Common myeloid progenitor, CD34-positive (primary cell): Measurements from ENCODE around the gene MLPH.

Experiments used
- CTCF ChIA-PET: fragments of 350-600 bp; sonication (Branson Sonifier 250); formaldehyde crosslinking; loops from one replicate; lab custom pipeline; 2021; ENCODE audit warnings: antibody characterized with exemption; lab: Charles Lee
- POLR2A ChIA-PET: fragments of 350-600 bp; sonication (Branson Sonifier 250); formaldehyde crosslinking; loops from one replicate; lab custom pipeline; 2021; ENCODE audit warnings: antibody characterized with exemption; lab: Charles Lee
- DNase-seq, 3 donors: peaks; one replicate each; pipeline versions ENCODE4 v3.0.0 to v3.0.0-alpha.2; 2013
- H3K27ac ChIP-seq, 2 experiments: 1 replicate in 1 of 2; 2 replicates in 1 of 2; pipeline ENCODE4 v1.7.0; 2013; ENCODE audit warnings: inconsistent platforms in 2 of 2, low read length in 2 of 2, mild to moderate bottlenecking in 2 of 2, low read depth in 1 of 2, moderate library complexity in 1 of 2; ENCODE audit not compliant: severe bottlenecking in 2 of 2, insufficient read depth in 1 of 2, poor library complexity in 1 of 2
- H3K27me3 ChIP-seq, 5 experiments: replicated peaks in 2 of 5; 1 replicate in 3 of 5; 2 replicates in 2 of 5; pipeline versions ENCODE4 v1.6.1 to v1.7.0; 2013; ENCODE audit warnings: low read length in 4 of 5, mild to moderate bottlenecking in 2 of 5, moderate library complexity in 2 of 5, inconsistent platforms in 1 of 5; ENCODE audit not compliant: insufficient read depth in 5 of 5, control insufficient read depth in 4 of 5
- H3K36me3 ChIP-seq, 4 experiments: 1 replicate in 2 of 4; 2 replicates in 2 of 4; pipeline versions ENCODE4 v1.6.1 to v1.7.0; 2013; ENCODE audit warnings: low read length in 3 of 4, control low read depth in 1 of 4, mild to moderate bottlenecking in 1 of 4; ENCODE audit not compliant: control insufficient read depth in 4 of 4, insufficient read depth in 4 of 4
- H3K4me1 ChIP-seq, 4 experiments: 1 replicate in 3 of 4; 2 replicates in 1 of 4; pipeline versions ENCODE4 v1.6.1 to v1.7.1; 2013; ENCODE audit warnings: low read length in 3 of 4, mild to moderate bottlenecking in 3 of 4, control low read depth in 1 of 4, inconsistent platforms in 1 of 4, moderate library complexity in 1 of 4; ENCODE audit not compliant: control insufficient read depth in 4 of 4, insufficient read depth in 4 of 4; ENCODE audit errors: control extremely low read depth in 1 of 4
- H3K4me3 ChIP-seq, 7 experiments: 1 replicate in 4 of 7; 2 replicates in 3 of 7; pipeline versions ENCODE4 v1.5.1 to v1.7.0; 2013; ENCODE audit warnings: mild to moderate bottlenecking in 7 of 7, low read length in 6 of 7, moderate library complexity in 6 of 7, inconsistent platforms in 2 of 7, low read depth in 2 of 7, control low read depth in 1 of 7; ENCODE audit not compliant: insufficient read depth in 4 of 7, control insufficient read depth in 1 of 7; ENCODE audit errors: extremely low read depth in 1 of 7
- H3K9me3 ChIP-seq, 5 experiments: 1 replicate in 4 of 5; 2 replicates in 1 of 5; pipeline versions ENCODE4 v1.6.1 to v1.7.1; 2013; ENCODE audit warnings: low read length in 4 of 5, mild to moderate bottlenecking in 2 of 5, inconsistent platforms in 1 of 5, low read depth in 1 of 5, moderate library complexity in 1 of 5; ENCODE audit not compliant: control insufficient read depth in 4 of 5, insufficient read depth in 2 of 5; ENCODE audit errors: control extremely low read depth in 1 of 5
- WGBS: methylation state at CpG from one replicate; pipeline ENCODE4 v1.1.5; 2013; ENCODE audit not compliant: insufficient coverage; 5-methylcytosine and 5-hydroxymethylcytosine counted together

The MLPH gene

DNA sequence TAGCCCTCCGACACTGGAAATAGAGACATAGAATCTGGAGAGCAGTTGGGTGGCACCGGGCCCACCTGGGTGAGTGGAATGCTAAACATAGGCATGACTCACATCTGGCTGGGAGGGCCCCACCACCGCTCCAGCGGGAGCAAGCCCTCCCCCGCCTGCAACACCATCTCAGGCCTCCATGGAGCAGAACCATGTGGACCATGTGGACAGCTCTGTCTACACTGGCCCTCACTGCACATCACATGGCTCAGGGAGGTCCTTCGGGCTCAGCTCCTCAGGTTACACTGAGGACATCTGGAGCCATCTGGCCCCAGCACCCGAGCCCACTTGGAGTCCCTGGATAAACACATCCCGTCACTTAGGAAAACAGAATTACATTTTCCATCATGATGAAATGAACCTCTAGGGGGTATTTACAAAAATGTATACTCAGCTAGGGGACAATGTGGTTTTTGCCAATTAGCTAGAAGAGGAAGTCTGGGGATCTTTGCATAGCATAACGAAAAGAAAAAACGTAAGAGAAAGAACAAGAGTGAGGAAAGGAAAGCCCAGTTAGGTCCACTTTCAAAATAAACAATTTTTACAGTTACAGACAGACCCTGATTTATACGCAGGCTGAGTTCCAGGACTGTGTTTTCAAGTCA, 30.7 kb upstream of the MLPH start:
- Histone ChIP-seq H3K4me1 (peaks cover 0 to 35% (median 13%) of the 10 kb centered on the region in 4 experiments), H3K9me3 (no peaks in the 10 kb centered on the region), H3K4me3 (no peak overlapping the region), H3K36me3 (no peaks in the 10 kb centered on the region), H3K27me3 (no peaks in the 10 kb centered on the region), H3K27ac (no peak overlapping the region)
- CTCF ChIA-PET, result interaction anchor here (0.8 to 1.3 kb wide), 5 partner anchors 9 to 56 kb away, joined by 3 to 6 read pairs (median 3); no protein-coding TSS in a partner anchor
- POLR2A ChIA-PET, result no interaction called here
- 69% methylated on average over 9 of the region's 11 CpGs for WGBS
- DNase-seq, result peak in 2 of 3 donors; percentile 74 to 76

DNA sequence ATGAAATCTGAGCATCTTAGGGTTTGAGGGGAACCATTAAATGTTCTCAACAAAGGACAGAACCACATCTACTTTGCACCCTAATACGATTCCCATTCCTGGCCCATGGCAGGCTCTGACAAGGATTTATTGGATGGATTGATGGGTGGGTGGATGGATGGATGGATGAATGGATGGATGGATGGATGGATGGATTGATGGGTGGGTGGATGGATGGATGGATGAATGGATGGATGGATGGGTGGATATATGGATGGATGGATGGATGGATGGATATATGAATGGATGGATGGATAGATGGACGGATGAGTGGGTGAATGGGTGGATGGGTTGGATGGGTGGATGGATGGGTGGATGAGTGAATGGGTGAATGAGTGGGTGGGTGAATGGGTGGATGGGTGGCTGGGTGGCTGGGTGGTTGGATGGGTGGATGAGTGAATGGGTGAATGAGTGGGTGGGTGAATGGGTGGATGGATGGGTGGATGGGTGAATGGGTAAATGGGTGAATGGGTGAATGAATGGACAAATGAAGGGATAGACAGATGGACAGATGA, 29.6 kb upstream of the MLPH start:
- H3K9me3 ChIP-seq, result no peaks in the 10 kb centered on the region
- H3K27ac ChIP-seq, result no peak overlapping the region
- ChIA-PET POLR2A (no interaction called here), CTCF (interaction anchor here (1.0 to 2.0 kb wide), 2 partner anchors 36 to 38 kb away, joined by 4 to 7 read pairs; no protein-coding TSS in a partner anchor)
- no peak overlapping the region for H3K4me3 ChIP-seq
- WGBS, result 94% methylated on average over 1 of the region's 2 CpGs
- peaks cover 0 to 27% (median 9%) of the 10 kb centered on the region in 4 experiments for H3K4me1 ChIP-seq
- no peaks in the 10 kb centered on the region for H3K36me3 ChIP-seq
- no peak for DNase-seq
- no peaks in the 10 kb centered on the region for H3K27me3 ChIP-seq

GRCh38 chr2:237458519-237458918, 28.5 kb upstream of the MLPH start:
- Histone ChIP-seq H3K4me1 (peaks cover 0 to 22% (median 9%) of the 10 kb centered on the region in 4 experiments), H3K36me3 (no peaks in the 10 kb centered on the region), H3K4me3 (no peak overlapping the region), H3K9me3 (no peaks in the 10 kb centered on the region), H3K27me3 (no peaks in the 10 kb centered on the region), H3K27ac (no peak overlapping the region)
- no peak for DNase-seq
- ChIA-PET CTCF (interaction anchor here (1.0 to 2.0 kb wide), 2 partner anchors 37 to 39 kb away, joined by 4 to 7 read pairs; no protein-coding TSS in a partner anchor), POLR2A (no interaction called here)
- WGBS, result no CpG with 5 or more reads among the region's 1 CpG

GRCh38 chr2:237459226-237459625, 27.8 kb upstream of the MLPH start:
- H3K27me3 ChIP-seq, result no peaks in the 10 kb centered on the region
- H3K9me3 ChIP-seq, result no peaks in the 10 kb centered on the region
- POLR2A ChIA-PET, result no interaction called here
- no peak overlapping the region for H3K27ac ChIP-seq
- 100% methylated on average over 3 of the region's 4 CpGs for WGBS
- no peaks in the 10 kb centered on the region for H3K36me3 ChIP-seq
- no peak for DNase-seq
- peaks cover 0 to 22% (median 9%) of the 10 kb centered on the region in 4 experiments for H3K4me1 ChIP-seq
- CTCF ChIA-PET, result interaction anchor here (2.0 kb wide), 1 partner anchor 38 kb away, joined by 7 read pairs; no protein-coding TSS in a partner anchor
- H3K4me3 ChIP-seq, result no peak overlapping the region

GRCh38 chr2:237459741-237460174, 27.3 kb upstream of the MLPH start:
- H3K4me3 ChIP-seq, result no peak overlapping the region
- CTCF ChIA-PET, result no interaction called here
- 81% methylated on average over 2 of the region's 3 CpGs for WGBS
- no peaks in the 10 kb centered on the region for H3K9me3 ChIP-seq
- H3K27ac ChIP-seq, result no peak overlapping the region
- no peak for DNase-seq
- H3K4me1 ChIP-seq, result peaks cover 0 to 22% (median 9%) of the 10 kb centered on the region in 4 experiments
- no peaks in the 10 kb centered on the region for H3K36me3 ChIP-seq
- H3K27me3 ChIP-seq, result no peaks in the 10 kb centered on the region
- POLR2A ChIA-PET, result no interaction called here

- no peak overlapping the region for H3K4me3 ChIP-seq
- no peaks in the 10 kb centered on the region for H3K27me3 ChIP-seq
- no peak overlapping the region for H3K27ac ChIP-seq
- H3K9me3 ChIP-seq, result no peaks in the 10 kb centered on the region
- H3K4me1 ChIP-seq, result peaks cover 0 to 7% (median 0%) of the 10 kb centered on the region in 4 experiments
- DNase-seq, result peak in 1 of 3 donors; percentile 23
- no peaks in the 10 kb centered on the region for H3K36me3 ChIP-seq
- ChIA-PET POLR2A (no interaction called here), CTCF (interaction anchor here (0.6 to 2.4 kb wide), 4 partner anchors 8 to 45 kb away, joined by 3 to 12 read pairs (median 3); no protein-coding TSS in a partner anchor)
- 93% methylated on average over 3 of the region's 8 CpGs for WGBS
These were observed 22.2 kb upstream of the MLPH start for GRCh38 chr2:237464757-237465391.
